MCF 10A (cell line): ENCODE results near the gene DGKI. TPM values are rescaled to one million over a fixed set of nuclear protein-coding genes. Genes with fewer than 3 reads are reported as not detected.

Source experiments
- BruUV-seq: library from RNA; stranded (reverse); fragments of 400-500 nt; replicated peaks from 2 replicates; lab custom pipeline; 2021; lab: Mats Ljungman, UMichigan
- CTCF ChIA-PET: fragments of 300-600 bp; sonication (Branson Sonifier 250); formaldehyde crosslinking; extraction: SDS; loops from one replicate; lab custom pipeline; 2021; ENCODE audit warnings: antibody characterized with exemption, inconsistent platforms; lab: Yijun Ruan, JAX
- POLR2A ChIA-PET: fragments of 300-600, 350-650 bp; sonication (Branson Sonifier 250); formaldehyde crosslinking; extraction: SDS; loops from one replicate; lab custom pipeline; 2020; ENCODE audit warnings: antibody characterized with exemption, inconsistent platforms; lab: Yijun Ruan, JAX
- DNase-seq: peaks from one replicate; pipeline ENCODE4 v3.0.0-alpha.2; 2018; ENCODE audit not compliant: unreplicated experiment
- H3K27ac Mint-ChIP-seq: one replicate; pipeline ENCODE4 v1.8.0; 2022; ENCODE audit warnings: mild to moderate bottlenecking, low read depth, mixed read lengths; ENCODE audit not compliant: unreplicated experiment
- H3K27me3 Mint-ChIP-seq: one replicate; pipeline ENCODE4 v1.8.0; 2022; ENCODE audit warnings: mixed read lengths; ENCODE audit not compliant: insufficient read depth, unreplicated experiment
- H3K36me3 Mint-ChIP-seq: one replicate; pipeline ENCODE4 v1.8.0; 2022; ENCODE audit warnings: mild to moderate bottlenecking, moderate library complexity, mixed read lengths; ENCODE audit not compliant: insufficient read depth, unreplicated experiment
- H3K4me1 Mint-ChIP-seq: one replicate; pipeline ENCODE4 v1.8.0; 2022; ENCODE audit warnings: mixed read lengths; ENCODE audit not compliant: insufficient read depth, unreplicated experiment
- H3K4me3 Mint-ChIP-seq: one replicate; pipeline ENCODE4 v1.8.0; 2022; ENCODE audit warnings: mild to moderate bottlenecking, moderate library complexity, mixed read lengths; ENCODE audit not compliant: unreplicated experiment
- H3K9me3 Mint-ChIP-seq: one replicate; pipeline ENCODE4 v1.8.0; 2022; ENCODE audit warnings: mixed read lengths; ENCODE audit not compliant: unreplicated experiment
- CTCF ChIP-seq: fragments of 200-600 bp; IDR thresholded peaks from one replicate; pipeline ENCODE4 v1.8.0; 2022; ENCODE audit warnings: antibody characterized with exemption, mild to moderate bottlenecking; ENCODE audit not compliant: unreplicated experiment
- intact Hi-C: fragments of 100-400 bp; cut with micrococcal nuclease; formaldehyde crosslinking; loops from 2 replicates; pipeline ENCODE4 v1.14.1; 2022
- total RNA-seq: library from RNA; stranded (reverse); gene quantifications from 2 replicates; pipeline ENCODE4 v1.2.3, GENCODE V29; 2022

DGKI gene
- total RNA-seq, 1 experiment from 2014 or later: 1.4 TPM

- CTCF ChIA-PET: no interaction called here
- no peak overlapping the region for H3K27ac Mint-ChIP-seq
- H3K36me3 Mint-ChIP-seq: no peaks in the 10 kb centered on the region
- H3K4me3 Mint-ChIP-seq: no peak overlapping the region
- peaks cover 17% of the 10 kb centered on the region for H3K27me3 Mint-ChIP-seq
- H3K9me3 Mint-ChIP-seq: no peaks in the 10 kb centered on the region
- no peaks in the 10 kb centered on the region for H3K4me1 Mint-ChIP-seq
- DNase-seq: no peak
- POLR2A ChIA-PET: no interaction called here
- intact Hi-C loops: no loop called here
- no TSS peak for BruUV-seq
- no peak for TF ChIP-seq CTCF
Observed at GRCh38 chr7:137403353-137403695, 443.4 kb downstream of the DGKI start.

GRCh38 chr7:137402536-137403352, 444.0 kb downstream of the DGKI start:
- H3K27ac Mint-ChIP-seq: no peak overlapping the region
- BruUV-seq: no TSS peak
- POLR2A ChIA-PET: no interaction called here
- no peaks in the 10 kb centered on the region for H3K4me1 Mint-ChIP-seq
- intact Hi-C loops: no loop called here
- H3K27me3 Mint-ChIP-seq: peaks cover 11% of the 10 kb centered on the region
- DNase-seq: no peak
- H3K4me3 Mint-ChIP-seq: no peak overlapping the region
- no peaks in the 10 kb centered on the region for H3K9me3 Mint-ChIP-seq
- CTCF ChIA-PET: no interaction called here
- no peak for TF ChIP-seq CTCF
- no peaks in the 10 kb centered on the region for H3K36me3 Mint-ChIP-seq

GRCh38 chr7:137399827-137400823, 446.6 kb downstream of the DGKI start:
- Mint-ChIP-seq H3K27me3 (no peaks in the 10 kb centered on the region), H3K27ac (no peak overlapping the region), H3K9me3 (no peaks in the 10 kb centered on the region), H3K4me1 (no peaks in the 10 kb centered on the region), H3K36me3 (no peaks in the 10 kb centered on the region), H3K4me3 (no peak overlapping the region)
- intact Hi-C loops: no loop called here
- peak; percentile 55 for DNase-seq
- no TSS peak for BruUV-seq
- POLR2A ChIA-PET: no interaction called here
- no peak for TF ChIP-seq CTCF
- CTCF ChIA-PET: interaction anchor here (0.7 kb wide), 1 partner anchor 772 kb away, joined by 3 read pairs; no protein-coding TSS in a partner anchor

GRCh38 chr7:137396051-137396450, 450.7 kb downstream of the DGKI start:
- ChIA-PET POLR2A (no interaction called here), CTCF (no interaction called here)
- Mint-ChIP-seq H3K27me3 (peaks cover 19% of the 10 kb centered on the region), H3K4me1 (no peaks in the 10 kb centered on the region), H3K27ac (no peak overlapping the region), H3K4me3 (no peak overlapping the region), H3K36me3 (no peaks in the 10 kb centered on the region), H3K9me3 (no peaks in the 10 kb centered on the region)
- DNase-seq: no peak
- TF ChIP-seq CTCF: no peak
- intact Hi-C loops: no loop called here
- BruUV-seq: no TSS peak
